OCI-LY3 (cell line): Measurements from ENCODE around the gene NR3C2.

ENCODE experiments used
- H2AFZ ChIP-seq: fragments of 200-600, 300-600 bp; shearing (Covaris generic); 2 replicates; pipeline ENCODE4 v1.6.0; 2014; ENCODE audit warnings: antibody characterized with exemption, low read depth, low read length
- H3K27ac ChIP-seq: fragments of 200-600, 300-600 bp; sonication (generic); 2 replicates; pipeline ENCODE4 v1.5.1; 2014; ENCODE audit warnings: mild to moderate bottlenecking, low read length, moderate library complexity, mixed read lengths
- H3K27me3 ChIP-seq: fragments of 200-600, 300-600 bp; sonication (generic); 2 replicates; pipeline ENCODE4 v1.6.1; 2014; ENCODE audit warnings: low read depth, low read length, mixed read lengths
- H3K36me3 ChIP-seq: fragments of 200-600, 300-600 bp; sonication (generic); replicated peaks from 2 replicates; pipeline ENCODE3; 2014; ENCODE audit warnings: low read depth, low read length, mixed read lengths
- H3K4me1 ChIP-seq: fragments of 300-600, 200-600 bp; sonication (generic); 2 replicates; pipeline ENCODE4 v1.6.1; 2014; ENCODE audit warnings: low read length, mixed read lengths
- H3K4me2 ChIP-seq: fragments of 200-600, 300-600 bp; sonication (generic); 2 replicates; pipeline ENCODE4 v1.6.1; 2014; ENCODE audit warnings: low read length, mixed read lengths
- H3K4me3 ChIP-seq: fragments of 300-600, 200-600 bp; sonication (generic); 2 replicates; pipeline ENCODE4 v1.5.1; 2014; ENCODE audit warnings: antibody characterized with exemption, mild to moderate bottlenecking, low read length, moderate library complexity
- H3K79me2 ChIP-seq: fragments of 300-600, 200-600 bp; shearing (Covaris generic); 2 replicates; pipeline ENCODE4 v1.6.1; 2014; ENCODE audit warnings: mild to moderate bottlenecking, low read length, mixed read lengths
- H3K9ac ChIP-seq: fragments of 300-600, 200-600 bp; shearing (Covaris generic); 2 replicates; pipeline ENCODE4 v1.6.0; 2014; ENCODE audit warnings: mild to moderate bottlenecking, low read length, moderate library complexity
- H3K9me3 ChIP-seq: fragments of 200-600, 300-600 bp; shearing (Covaris generic); 2 replicates; pipeline ENCODE4 v1.6.1; 2014; ENCODE audit warnings: low read length, mixed read lengths; ENCODE audit not compliant: insufficient read depth
- H4K20me1 ChIP-seq: fragments of 200-600, 300-600 bp; sonication (generic); 2 replicates; pipeline ENCODE4 v1.6.1; 2016; ENCODE audit warnings: low read length, mixed read lengths; ENCODE audit not compliant: insufficient read depth
- EZH2phosphoT487 ChIP-seq: fragments of 200-600 bp; shearing (Covaris generic); IDR thresholded peaks from 2 replicates; pipeline ENCODE4 v1.6.1; 2018; ENCODE audit warnings: antibody characterized with exemption, mixed run types, low read depth
- TF ChIP-seq, protein P1 (sequence below): fragments of 200-600, 300-600 bp; sonication (generic); IDR thresholded peaks from 2 replicates; pipeline ENCODE4 v1.5.1; 2014; ENCODE audit warnings: antibody characterized with exemption, low read length, low read depth

Gene NR3C2

DNA sequence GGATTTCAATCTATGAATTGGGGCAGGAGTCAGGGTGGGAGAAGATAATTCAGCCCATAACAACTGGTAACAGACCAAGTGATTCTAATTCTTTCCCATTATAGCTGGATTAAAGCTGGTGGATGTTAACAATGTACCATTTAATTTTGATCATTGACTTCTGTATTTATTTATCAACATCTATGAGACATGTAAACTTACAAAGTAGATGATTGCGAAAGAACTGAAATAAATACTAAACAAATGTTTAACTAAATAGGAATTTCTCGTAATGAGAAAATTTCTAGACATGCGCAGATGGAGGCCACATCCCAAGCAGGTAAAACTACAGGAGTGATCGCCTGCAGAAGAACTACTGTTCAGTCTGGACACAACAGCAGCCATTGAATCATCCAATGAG lies 107.1 kb downstream of the NR3C2 start:
- H3K4me1 ChIP-seq: no peaks in the 10 kb centered on the region
- no peak overlapping the region for H3K9ac ChIP-seq
- no peak overlapping the region for H3K27ac ChIP-seq
- no peak overlapping the region for H3K4me3 ChIP-seq
- no peaks in the 10 kb centered on the region for H3K9me3 ChIP-seq
- TF ChIP-seq EZH2phosphoT487: no peak
- TF ChIP-seq, protein P1, sequence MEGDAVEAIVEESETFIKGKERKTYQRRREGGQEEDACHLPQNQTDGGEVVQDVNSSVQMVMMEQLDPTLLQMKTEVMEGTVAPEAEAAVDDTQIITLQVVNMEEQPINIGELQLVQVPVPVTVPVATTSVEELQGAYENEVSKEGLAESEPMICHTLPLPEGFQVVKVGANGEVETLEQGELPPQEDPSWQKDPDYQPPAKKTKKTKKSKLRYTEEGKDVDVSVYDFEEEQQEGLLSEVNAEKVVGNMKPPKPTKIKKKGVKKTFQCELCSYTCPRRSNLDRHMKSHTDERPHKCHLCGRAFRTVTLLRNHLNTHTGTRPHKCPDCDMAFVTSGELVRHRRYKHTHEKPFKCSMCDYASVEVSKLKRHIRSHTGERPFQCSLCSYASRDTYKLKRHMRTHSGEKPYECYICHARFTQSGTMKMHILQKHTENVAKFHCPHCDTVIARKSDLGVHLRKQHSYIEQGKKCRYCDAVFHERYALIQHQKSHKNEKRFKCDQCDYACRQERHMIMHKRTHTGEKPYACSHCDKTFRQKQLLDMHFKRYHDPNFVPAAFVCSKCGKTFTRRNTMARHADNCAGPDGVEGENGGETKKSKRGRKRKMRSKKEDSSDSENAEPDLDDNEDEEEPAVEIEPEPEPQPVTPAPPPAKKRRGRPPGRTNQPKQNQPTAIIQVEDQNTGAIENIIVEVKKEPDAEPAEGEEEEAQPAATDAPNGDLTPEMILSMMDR: no peak
- H3K36me3 ChIP-seq: no peaks in the 10 kb centered on the region
- no peaks in the 10 kb centered on the region for H3K79me2 ChIP-seq
- H2AFZ ChIP-seq: no peak overlapping the region
- no peaks in the 10 kb centered on the region for H3K27me3 ChIP-seq
- no peak overlapping the region for H3K4me2 ChIP-seq
- H4K20me1 ChIP-seq: no peaks in the 10 kb centered on the region

DNA sequence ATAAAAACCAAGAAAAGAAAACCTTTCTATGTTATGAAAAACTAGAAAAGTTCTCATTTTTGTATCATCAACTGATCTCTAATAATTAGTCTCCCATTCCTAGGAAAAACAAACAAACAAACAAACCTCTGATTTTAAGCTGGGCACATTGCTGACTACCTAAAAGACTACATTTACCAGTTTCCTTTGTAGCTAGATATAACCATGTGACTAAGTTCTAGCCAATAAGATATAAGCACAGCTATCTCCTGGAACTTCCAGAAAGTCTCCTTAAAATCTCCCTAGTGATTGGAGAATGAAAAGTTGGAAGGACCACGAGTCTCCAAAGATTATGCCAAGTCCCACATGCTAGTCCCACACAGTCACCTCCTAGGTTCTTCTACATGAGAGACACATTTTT lies 108.9 kb downstream of the NR3C2 start:
- Histone ChIP-seq H3K36me3 (no peaks in the 10 kb centered on the region), H3K79me2 (no peaks in the 10 kb centered on the region), H3K27me3 (no peaks in the 10 kb centered on the region), H4K20me1 (no peaks in the 10 kb centered on the region), H3K4me2 (no peak overlapping the region), H2AFZ (no peak overlapping the region), H3K9me3 (no peaks in the 10 kb centered on the region), H3K9ac (no peak overlapping the region), H3K4me1 (no peaks in the 10 kb centered on the region), H3K4me3 (no peak overlapping the region), H3K27ac (no peak overlapping the region)
- no peak for TF ChIP-seq EZH2phosphoT487
- TF ChIP-seq, protein P1: no peak

DNA sequence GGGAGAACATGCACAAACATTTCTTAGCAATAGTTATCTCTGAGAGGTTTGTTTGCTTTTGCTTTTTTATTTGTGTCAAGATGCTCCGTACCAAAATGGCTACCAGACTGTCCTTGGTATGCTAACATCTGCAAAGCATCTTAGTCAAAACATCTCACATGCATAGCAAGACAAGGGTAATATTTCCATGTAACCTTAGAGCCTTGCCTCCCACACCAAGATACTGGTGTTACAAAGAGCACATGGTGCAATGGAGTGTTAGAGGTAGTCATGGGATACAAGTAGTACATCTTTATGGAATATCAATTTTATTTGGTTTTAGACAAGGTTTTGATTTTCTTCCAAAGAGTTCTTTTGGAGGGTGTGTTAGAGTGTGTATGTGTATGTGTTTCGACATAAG lies 109.7 kb downstream of the NR3C2 start:
- H3K9ac ChIP-seq: no peak overlapping the region
- no peak overlapping the region for H3K27ac ChIP-seq
- H3K79me2 ChIP-seq: no peaks in the 10 kb centered on the region
- no peak overlapping the region for H3K4me3 ChIP-seq
- H3K4me2 ChIP-seq: no peak overlapping the region
- no peaks in the 10 kb centered on the region for H4K20me1 ChIP-seq
- H3K9me3 ChIP-seq: no peaks in the 10 kb centered on the region
- no peaks in the 10 kb centered on the region for H3K27me3 ChIP-seq
- no peak overlapping the region for H2AFZ ChIP-seq
- no peak for TF ChIP-seq EZH2phosphoT487
- TF ChIP-seq, protein P1: no peak
- no peaks in the 10 kb centered on the region for H3K4me1 ChIP-seq
- no peaks in the 10 kb centered on the region for H3K36me3 ChIP-seq

DNA sequence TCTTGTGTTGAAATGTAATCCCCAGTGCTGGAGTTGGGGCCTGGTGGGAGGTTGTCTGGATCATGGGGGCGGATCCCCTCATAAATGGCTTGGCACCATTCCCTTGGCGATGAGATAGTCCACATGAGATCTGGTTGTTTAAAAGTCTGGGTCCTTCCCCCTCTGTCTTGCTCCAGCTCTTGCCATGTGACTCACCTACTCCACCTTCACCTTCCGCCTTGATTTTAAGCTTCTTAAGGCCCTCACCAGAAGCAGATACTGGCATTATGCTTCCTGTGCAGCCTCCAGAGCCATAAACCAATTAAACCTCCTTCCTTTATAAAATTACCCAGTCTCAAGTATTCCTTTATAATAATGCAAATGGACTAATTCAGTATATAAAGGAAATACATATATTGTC lies 111.5 kb downstream of the NR3C2 start:
- Histone ChIP-seq H3K27me3 (no peaks in the 10 kb centered on the region), H3K9ac (no peak overlapping the region), H2AFZ (no peak overlapping the region), H3K4me1 (no peaks in the 10 kb centered on the region), H3K9me3 (no peaks in the 10 kb centered on the region), H4K20me1 (no peaks in the 10 kb centered on the region), H3K4me2 (no peak overlapping the region), H3K36me3 (no peaks in the 10 kb centered on the region), H3K4me3 (no peak overlapping the region), H3K79me2 (no peaks in the 10 kb centered on the region), H3K27ac (no peak overlapping the region)
- TF ChIP-seq EZH2phosphoT487: no peak
- TF ChIP-seq, protein P1: no peak
